ENCODE results near the gene LRRN2.
"Not testable (repeated sequence)": the region's sequence is repeated elsewhere in the genome, so short reads cannot be mapped to it uniquely, and the experiment has no call there.

Gene LRRN2

DNA sequence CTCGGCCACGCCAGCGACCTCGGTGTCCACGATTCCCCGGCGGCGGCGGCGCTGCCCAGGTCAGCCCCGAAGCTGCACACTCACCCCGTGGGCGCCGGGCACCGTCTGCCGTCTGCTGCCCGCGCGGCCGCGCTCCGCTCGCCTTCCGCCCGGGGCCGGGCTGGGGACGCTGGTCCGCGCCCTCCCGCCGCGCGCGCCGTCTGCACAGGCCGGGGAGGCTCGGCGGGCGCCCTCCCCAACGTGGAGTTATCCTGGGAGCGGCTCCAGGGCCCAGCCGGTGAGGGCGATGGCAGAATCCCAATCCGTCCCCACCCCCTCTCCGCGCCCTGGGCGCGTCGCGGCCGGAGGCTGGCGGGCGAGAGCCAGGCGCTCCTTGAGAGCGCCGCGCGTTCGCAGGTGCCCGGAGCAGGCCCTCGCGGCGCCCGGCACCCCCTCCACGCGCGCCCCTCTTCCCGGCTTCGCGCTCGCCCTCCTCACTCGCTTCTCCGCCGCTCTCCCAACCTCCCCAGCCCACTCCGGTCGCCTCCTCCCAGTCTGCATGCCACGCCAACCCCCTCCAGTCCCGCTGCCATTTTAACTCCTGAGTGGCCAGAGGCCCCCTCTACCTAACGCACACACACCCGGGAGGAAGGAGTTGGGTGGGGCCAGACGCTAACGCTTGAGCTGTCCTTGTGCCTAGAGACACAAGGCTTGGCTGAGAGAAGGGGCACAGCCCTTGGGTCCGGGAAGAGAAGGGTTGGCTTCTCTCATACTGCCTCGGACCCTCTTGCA lies at the start of gene LRRN2:
Gene LRRN2, minus strand, starts transcription at position 503 of the 771 bp plus-strand sequence. CDS start 65,746 bp downstream, outside the sequence.
- no peak for DNase-seq (ENCODE audit: low spot score)

DNA sequence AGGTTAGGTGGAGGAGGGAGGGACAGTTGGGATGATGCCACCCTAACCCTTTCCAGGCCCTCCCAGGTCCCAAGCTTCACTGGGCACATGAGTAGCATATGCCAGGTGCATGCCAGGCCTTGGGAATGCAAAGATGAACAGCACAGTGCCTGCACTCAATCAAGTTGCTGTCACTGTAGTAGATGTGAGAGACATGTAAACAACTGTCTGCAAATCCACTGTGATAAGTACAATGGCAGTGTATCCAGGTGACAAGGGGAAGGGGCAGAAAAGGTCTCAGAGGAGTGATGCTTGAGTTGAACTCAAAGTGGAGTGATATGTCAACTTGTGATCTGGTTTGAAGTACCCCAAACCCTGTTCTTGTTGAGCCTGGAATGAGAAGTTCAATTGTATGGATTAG lies 49.5 kb upstream of the LRRN2 start:
- no peak for DNase-seq (ENCODE audit: low spot score)

DNA sequence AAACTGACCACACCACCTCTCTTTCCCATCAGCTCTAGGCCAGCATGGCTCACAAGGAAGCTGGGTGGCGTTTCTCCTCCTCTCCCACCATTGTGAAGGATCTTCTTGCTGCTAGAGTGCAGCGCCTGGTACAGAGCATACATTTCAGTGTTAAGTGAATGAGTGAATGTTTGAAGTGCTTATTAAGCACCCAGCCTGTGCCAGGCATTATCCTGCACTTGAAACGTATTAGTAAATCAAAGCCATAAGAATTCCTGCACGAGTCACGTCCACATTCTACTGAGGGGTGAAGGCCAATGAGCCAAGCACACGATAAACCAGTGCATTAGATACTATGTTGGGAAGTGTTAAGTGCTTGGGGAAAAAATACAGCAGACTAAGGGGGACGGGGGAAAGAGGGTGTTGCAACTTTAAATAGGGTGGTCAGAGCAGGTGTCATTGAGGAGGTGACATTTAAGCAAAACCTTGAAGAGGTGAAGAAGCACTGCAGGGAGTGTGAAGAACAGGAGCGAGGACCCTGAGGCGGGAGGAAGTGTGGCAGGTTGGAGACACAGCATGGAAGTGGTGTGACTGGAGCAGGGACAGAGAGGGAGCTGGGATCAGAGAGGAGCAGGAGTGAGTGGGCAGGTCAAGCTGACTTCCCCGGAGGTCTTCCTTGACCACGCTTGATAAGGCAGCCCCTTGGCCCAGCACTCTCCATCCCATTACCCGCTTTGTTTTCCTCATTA lies 48.5 kb upstream of the LRRN2 start:
- DNase-seq (ENCODE audit: low spot score) = no peak

DNA sequence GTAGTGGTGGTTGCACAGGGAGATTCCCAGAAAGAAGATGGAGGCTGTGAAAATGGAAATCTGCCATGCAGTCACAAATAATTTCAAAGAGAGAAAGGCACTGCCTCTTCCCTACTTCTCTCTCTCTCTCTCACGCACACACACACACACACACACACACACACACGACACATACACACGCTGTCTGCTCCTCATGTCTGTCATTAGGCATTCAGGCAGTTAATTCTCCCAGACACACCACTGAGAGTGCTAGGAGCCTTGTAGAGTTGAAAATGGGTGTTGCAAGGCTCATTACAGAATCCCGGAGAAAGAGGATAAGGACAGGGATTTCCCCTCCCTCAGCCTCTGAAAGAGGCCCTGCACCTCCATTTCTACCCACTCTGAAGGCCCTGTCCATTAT lies 47.8 kb upstream of the LRRN2 start:
- no peak for DNase-seq (ENCODE audit: low spot score)

DNA sequence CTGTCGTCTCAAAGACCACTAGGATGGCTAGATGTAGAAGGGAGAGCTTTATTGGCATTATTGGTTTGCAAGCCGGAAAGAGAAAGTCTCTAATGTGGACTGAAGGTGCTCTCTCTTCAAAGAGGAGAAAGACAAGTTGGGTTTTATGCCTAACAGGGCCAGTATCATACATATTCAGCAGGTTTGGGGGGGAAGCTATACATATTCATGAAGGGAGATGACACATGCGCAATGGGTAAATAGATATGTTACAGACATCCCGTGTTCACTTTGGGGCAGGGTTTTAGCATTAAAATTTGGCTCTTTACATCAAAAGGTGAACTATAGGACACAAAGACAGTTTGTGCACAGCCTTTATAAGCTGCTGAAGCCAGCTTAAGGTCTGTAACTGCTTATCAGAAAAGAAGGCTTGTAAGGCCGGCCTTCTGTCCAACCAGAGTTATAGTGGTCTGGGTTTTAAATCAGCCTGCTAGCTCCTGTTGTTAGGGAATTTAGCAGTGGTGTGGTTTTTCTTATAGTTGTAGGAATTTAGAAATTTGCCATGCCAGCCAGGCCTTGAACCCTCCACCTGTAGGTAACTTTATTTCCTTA lies 46.5 kb upstream of the LRRN2 start:
- DNase-seq (ENCODE audit: low spot score) = no peak

DNA sequence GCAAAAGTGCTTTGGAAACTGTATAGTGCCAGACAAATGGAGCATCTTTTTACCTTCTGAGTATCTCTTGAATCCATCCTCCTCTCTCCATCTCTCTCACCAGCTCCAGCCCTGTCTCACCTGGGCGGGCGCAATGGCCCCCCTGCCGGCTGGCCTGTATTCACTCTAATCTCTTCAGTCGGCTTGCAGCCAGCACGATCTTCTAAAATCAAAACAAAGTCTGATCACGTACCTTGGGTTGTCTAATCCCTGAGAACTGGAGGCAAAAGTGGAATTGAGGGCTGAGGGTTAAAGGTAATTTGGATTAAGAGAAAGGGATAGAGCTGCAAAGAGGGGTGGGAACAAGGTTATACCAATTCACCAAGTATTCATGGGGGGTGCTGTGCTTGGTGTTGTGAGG lies 46.0 kb upstream of the LRRN2 start:
- DNase-seq (ENCODE audit: low spot score) = no peak

DNA sequence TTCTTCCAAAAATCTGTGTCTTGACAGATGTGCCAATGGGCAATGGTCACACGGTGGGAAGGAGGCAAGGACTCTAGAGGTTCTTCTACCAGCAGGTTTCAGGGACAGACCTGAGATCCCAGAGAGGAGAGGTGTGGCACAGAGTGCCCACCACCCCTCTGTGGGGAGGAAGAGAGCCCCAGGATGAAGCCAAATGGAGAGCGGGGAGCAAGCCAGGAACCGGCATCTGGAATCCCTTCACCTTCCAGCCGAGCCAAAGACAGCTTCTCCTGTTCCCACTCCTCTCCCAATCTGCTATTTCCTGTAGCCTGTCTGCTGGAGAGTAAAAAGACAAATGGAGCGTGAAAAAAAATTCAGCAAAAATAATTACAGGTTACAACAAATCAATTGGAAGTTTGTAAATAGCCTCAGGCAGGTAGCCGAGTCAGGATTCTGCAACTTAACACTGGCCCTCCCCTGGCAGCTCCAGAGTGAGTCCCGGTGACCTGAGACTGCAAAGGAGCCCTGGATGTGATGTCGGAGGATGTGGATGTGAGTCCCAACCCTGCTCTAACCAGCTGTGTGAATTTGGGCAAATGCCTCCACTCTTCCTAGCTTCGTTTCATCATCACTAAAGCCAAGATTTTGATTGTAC lies 45.4 kb upstream of the LRRN2 start:
- no peak for DNase-seq (ENCODE audit: low spot score)

DNA sequence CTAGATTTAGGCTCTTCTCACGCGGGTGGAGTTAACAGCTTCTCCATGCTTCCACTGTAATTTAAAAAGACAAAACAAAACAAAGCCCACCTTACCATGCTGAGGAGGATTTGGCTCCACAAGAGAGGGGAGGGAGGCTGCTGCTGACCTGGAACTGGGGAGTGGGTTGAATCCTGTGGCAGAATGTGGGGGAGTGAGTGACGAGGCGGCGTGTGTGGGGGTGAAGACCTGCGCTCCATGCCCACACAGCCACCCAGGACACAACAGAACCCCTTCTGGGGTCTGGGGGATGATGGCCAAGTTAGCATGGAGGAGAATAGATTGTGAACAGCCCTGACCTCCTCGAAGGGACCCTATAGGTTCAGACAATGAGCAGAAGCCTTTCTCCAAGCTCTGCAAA lies 44.0 kb upstream of the LRRN2 start:
- DNase-seq (ENCODE audit: low spot score) = no peak

DNA sequence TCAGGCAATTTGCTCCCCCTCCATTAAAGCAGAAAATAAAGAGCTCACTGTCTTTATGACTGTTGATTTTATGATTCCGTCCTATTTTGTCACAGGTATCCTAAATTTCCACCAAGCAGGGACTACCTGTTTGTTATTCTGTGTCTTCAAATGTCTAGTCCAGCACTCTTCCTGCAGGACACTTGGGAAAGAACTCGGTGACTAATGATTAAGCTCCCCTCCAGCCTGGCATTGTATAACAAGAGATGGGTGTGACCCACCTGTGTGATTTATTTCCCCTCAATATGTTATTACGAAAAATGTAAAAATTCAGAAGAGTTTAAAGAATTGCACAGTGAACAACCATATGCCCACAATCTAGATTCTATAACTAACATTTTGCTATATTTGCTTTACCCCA lies 42.9 kb upstream of the LRRN2 start:
- DNase-seq (ENCODE audit: low spot score) = no peak

DNA sequence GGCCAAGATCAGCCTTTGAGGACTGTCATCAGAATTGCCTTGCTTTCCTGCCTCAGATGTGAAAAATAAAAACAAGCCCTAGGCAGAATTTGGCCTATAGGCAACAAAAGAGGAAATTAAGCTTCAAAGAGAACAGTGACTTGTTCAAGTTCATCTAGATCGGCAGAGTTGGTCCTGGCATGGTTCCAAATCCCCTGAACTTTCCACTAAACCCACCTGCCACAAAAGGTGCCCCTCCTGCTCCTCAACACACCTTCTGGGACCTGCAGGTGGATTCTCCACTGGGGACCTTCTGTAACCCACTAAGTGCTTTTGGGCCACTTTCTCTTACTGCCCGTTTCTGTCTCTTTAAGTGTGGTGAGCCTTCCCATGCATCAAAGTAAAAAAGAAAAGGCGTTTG lies 42.5 kb upstream of the LRRN2 start:
- no peak for DNase-seq (ENCODE audit: low spot score)

DNA sequence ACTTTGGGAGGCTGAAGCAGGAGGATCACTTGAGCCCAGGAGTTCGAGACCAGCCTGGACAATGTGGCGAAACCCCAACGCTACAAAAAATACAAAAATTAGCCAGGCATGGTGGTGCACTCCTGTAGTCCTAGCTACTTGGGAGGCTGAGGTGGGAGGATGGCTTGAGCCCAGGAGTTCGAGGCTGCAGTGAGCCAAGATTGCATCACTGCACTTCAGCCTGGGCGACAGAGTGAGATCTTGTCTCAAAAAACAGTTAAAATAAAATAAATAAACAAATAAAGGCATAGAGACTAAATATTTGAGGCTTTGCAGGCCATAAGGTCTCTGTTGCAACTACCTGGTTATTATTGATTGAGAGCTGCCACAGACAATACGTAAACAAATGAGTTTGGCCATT lies 41.9 kb upstream of the LRRN2 start:
- DNase-seq (ENCODE audit: low spot score) = not testable (repeated sequence)

DNA sequence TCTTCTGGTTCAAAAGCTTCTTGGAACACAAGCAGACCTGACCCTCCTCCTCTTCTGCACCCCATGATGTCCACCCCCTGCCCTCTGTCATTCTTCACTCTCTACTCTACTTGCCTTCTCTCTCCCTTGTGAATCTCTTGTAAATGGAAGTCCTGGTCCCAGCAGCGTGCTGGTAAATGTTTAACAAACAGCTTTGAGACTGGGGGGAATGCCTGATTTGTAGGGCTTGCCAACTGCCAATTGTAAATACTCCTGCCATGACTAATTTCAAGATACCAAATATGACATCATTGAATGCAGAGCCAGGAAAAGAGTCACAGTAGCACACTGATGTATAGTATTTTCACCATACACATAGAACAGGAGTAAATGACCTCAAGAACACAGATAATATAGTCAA lies 40.9 kb upstream of the LRRN2 start:
- no peak for DNase-seq (ENCODE audit: low spot score)

DNA sequence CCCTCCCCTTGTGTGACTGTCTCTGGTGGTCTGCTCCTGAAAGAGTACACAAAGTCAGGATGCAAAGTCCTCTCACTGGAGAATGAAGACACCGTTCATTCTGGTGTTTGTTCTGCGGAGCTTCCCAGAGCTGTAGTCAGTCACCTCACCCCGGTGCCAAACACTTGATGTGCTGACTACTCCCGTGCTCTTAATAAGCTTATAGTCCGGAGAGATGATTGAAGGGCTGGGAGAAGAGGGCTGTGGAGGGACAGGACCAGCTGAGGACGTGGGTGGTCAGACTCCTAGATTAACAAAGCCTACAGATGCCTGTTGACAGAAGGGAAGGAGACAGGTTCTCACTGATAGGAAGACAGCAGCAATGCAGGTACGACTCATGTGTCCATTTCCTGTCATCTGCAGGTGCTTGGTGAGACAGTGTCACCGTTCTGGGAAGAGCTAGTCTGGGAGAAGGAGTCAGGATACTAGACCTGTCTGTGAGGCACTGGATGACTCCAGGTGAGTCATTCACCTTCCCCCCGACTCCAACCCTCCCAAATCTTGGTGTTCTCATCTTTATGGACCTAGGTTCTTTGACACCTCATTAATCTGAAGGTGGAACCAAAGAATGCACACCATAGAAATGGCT lies 40.4 kb upstream of the LRRN2 start:
- no peak for DNase-seq (ENCODE audit: low spot score)

DNA sequence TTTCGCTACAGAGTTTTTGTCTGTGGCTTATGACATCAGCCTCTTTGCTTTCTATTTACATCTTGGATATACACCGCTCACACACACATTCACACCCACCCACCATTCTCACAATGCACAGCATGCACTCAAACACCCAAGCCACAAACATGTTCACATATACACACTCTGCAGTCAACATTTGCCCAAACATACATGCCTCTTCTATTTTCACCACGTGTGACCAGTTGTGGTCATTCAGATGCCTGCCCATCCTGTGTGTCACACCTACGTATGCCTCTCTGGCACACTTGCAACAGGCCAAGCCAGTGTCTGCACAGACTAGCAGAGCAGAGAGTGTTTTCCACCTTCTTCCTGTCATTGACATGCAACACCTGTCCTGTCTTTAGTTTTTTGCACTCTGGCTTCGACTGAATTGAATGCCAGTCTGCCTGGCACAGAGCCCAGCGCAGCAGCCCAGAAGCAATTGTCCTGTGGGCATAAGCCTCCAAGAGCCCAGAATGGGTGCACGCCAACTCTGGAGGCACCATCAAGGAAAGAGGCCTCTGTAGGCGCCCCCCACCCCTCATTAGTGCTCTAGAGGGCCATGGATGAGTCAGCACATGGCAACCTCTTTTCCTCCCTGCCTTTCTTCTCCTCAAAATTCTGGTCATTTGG lies 37.7 kb upstream of the LRRN2 start:
- no peak for DNase-seq (ENCODE audit: low spot score)

DNA sequence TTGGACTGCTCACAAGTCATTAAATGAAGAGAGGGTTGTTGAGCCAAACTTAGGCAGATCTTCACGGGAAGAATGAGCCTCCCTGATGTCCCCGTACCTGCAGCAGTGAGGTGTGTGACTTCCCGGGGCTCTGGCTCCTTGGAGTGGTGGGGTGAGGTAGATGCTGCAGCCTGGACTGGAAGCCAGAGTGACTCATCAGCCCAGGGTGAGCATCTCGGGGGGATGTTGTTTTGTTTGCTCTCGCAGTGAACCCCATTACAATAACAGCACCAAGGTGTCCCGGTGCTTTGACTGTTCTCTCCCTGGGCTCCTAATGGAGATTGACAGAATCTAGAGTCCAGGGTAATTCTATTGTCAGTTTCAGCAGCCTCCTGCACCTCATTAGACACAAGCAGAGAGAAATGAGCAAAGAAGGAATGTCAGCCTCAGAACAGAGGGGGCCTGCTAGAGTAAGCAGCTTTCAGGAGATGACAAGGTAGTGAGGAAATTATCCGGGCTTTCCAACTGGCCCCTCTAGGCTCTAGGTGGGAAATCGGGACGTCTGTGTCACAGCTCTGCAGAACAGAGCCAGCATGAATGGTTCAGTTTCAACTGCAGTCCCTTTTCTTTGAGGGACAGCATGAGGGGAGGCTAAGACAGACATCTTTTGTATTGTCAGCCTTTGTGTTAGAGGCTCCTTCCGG lies 36.0 kb upstream of the LRRN2 start:
- no peak for DNase-seq (ENCODE audit: low spot score)

DNA sequence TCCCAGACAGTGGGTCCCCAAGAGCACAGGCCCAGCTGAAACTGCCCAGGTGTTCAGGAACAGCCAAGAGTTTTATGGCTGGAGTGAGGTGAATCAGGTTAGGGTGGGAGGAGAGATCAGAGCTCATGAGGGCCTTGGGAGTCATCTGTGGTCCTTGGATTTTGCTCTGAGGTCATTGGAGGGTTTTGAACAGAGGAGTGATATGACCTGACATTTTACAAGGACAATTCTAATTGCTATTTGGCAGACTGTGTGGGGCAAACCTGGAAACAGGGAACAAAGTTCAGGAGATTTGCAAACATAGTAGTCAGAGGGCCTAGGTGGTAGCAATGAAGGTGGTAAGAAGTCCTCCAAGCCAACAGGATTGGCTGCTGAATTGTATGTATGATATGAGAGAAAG lies 31.1 kb upstream of the LRRN2 start:
- DNase-seq (ENCODE audit: low spot score) = no peak

DNA sequence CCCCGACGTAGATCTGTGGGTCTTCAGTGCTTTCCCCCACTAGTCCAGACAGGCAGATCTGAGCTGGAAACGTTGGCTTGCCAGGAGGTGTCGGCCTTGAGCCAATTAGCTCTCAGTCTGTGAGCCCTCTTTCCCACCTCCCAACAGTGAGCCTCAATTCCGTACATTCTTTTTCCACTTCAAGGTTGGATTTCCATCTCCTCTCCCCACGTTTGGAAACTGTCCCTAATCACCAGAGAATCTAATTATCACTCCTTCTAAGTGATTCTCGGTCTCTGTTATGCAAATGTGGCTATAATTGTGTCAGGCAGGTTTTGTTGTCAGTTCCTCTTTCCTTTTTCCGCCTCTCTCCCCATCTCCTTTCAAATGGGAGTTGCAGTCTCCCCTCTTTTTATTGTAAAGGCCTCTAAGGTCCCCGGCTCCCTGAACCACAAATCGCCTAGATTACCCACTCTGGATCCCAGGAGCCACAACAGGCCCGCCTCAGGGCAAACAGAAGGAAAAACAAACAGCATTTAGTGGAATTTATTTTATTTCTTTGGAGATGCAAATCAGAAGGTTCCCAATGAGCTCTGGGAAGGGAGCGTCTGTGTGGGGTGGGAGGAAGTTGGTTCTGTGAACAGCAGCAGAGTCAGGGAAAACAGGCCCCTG lies 29.4 kb upstream of the LRRN2 start:
- no peak for DNase-seq (ENCODE audit: low spot score)

DNA sequence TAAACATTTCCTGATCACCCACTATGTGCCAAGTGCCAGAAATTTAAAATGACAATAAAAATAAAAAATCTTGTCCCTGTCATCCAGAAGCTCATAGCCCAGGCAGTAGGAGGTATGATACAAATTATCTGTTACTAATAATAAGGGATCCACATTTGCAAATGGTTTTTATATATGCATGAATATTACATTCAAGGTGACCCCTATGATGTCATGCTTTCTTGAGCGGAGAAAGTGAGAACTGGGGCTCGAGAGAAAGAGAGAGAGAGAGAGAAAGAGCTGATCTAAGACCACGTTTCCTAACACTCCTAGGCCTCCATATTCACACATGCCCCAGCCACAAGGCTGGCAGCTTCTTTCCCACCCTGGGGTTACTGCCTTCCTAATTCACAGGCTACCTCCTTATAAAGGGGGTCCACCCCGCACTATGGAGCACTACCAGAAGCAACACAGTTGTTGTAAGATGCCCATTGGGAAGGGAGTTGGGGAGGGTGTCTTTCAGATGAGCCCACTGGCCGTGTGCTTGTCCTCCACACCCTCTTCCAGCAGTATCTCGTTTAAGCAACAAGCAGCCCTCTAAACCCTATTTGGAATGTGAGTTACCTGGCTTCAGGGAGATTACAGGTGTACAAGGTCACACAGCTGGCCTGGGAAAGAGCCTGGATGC lies 28.8 kb upstream of the LRRN2 start:
- DNase-seq (ENCODE audit: low spot score) = no peak

DNA sequence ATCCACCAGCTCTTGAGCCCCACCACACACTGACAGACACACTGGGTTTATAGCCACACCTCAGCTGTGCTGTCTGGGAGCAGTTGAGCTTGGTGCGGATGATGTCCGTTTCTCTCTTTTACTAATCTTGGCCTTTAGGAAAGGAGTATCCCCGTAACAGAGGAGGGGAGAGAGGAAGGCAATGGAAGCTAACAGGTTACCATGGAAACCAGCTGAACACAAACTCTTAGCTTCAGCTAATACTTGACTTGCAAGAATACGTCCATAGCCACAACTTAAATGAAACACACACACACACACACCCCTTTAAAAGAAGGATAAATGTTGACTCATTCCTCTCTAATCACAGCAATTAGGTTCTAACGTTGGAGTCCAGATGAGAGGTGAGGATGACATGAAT lies 28.0 kb upstream of the LRRN2 start:
- DNase-seq (ENCODE audit: low spot score) = no peak

Data from HuH-7.5 (cell line).